Ascending aorta (tissue), 2 donors: ENCODE data around the gene PTPN12. TPM values are rescaled to one million over a fixed set of nuclear protein-coding genes. Genes with fewer than 3 reads are reported as not detected.
A peak's percentile ranks its signal among the peaks of the same experiment; 100 is the strongest.

ENCODE experiments used
- DNase-seq, 2 donors: peaks; one replicate each; pipeline ENCODE4 v3.0.0-alpha.2; 2019; ENCODE audit warnings: low spot score in 2 of 2
- H3K27ac ChIP-seq, 2 donors: fragments of 200-600 bp; sonication (generic); one replicate each; pipeline ENCODE4 v1.5.1; 2016 to 2017; ENCODE audit warnings: mild to moderate bottlenecking in 1 of 2
- H3K27me3 ChIP-seq: fragments of 200-600 bp; sonication (generic); one replicate; pipeline ENCODE4 v1.5.1; 2017
- H3K36me3 ChIP-seq, 2 donors: fragments of 200-600 bp; sonication (generic); one replicate each; pipeline ENCODE4 v1.5.1; 2016
- H3K4me1 ChIP-seq, 2 donors: fragments of 200-600 bp; sonication (generic); one replicate each; pipeline ENCODE4 v1.5.1; 2016 to 2017; ENCODE audit warnings: mild to moderate bottlenecking in 1 of 2
- H3K4me3 ChIP-seq, 2 donors: fragments of 200-600 bp; sonication (generic); one replicate each; pipeline ENCODE4 v1.5.1; 2016 to 2017; ENCODE audit warnings: mild to moderate bottlenecking in 1 of 2
- H3K9me3 ChIP-seq, 2 donors: fragments of 200-600 bp; sonication (generic); one replicate each; pipeline ENCODE4 v1.5.1; 2016
- CTCF ChIP-seq, 3 experiments: fragments of 200-600 bp in 2 of 3; fragments of 450-650 bp in 1 of 3; sonication (generic) in 2 of 3; IDR thresholded peaks; one replicate each; pipeline ENCODE4 v1.5.1; 2016 to 2019; ENCODE audit warnings: antibody characterized with exemption in 3 of 3, mild to moderate bottlenecking in 1 of 3, moderate library complexity in 1 of 3
- intact Hi-C: fragments of 100-400 bp; cut with DNase I; formaldehyde crosslinking; loops from one replicate; pipeline ENCODE4 v1.15.1; 2023
- total RNA-seq: library from RNA; depleted of rRNA; stranded (reverse); fragments of >200 nt; gene quantifications from one replicate; pipeline ENCODE4 v1.1.0, GENCODE V29; 2016

PTPN12 gene
- total RNA-seq, 1 donor from 2014 or later: 57.4 TPM

- DNase-seq: no peak
- peak in 2 of 3 experiments; percentile 20 to 41 for TF ChIP-seq CTCF (IDR thresholded peaks at IDR 0.05)
- H3K27ac ChIP-seq: no peak overlapping the region
- no peaks in the 10 kb centered on the region for H3K4me1 ChIP-seq
- H3K9me3 ChIP-seq: no peaks in the 10 kb centered on the region
- intact Hi-C loops: no loop called here
- no peak overlapping the region for H3K4me3 ChIP-seq
- no peaks in the 10 kb centered on the region for H3K27me3 ChIP-seq
- peaks cover 0 to 20% of the 10 kb centered on the region in 2 donors for H3K36me3 ChIP-seq
Measured at GRCh38 chr7:77657427-77658224, 120.5 kb downstream of the PTPN12 start.

- intact Hi-C loops: no loop called here
- Histone ChIP-seq H3K4me1 (no peaks in the 10 kb centered on the region), H3K36me3 (peaks cover 0 to 20% of the 10 kb centered on the region in 2 donors), H3K4me3 (no peak overlapping the region), H3K9me3 (no peaks in the 10 kb centered on the region), H3K27ac (no peak overlapping the region), H3K27me3 (no peaks in the 10 kb centered on the region)
- TF ChIP-seq CTCF (IDR thresholded peaks at IDR 0.05): no peak
- DNase-seq: no peak
Measured at GRCh38 chr7:77658928-77659327, 121.8 kb downstream of the PTPN12 start.

- no peaks in the 10 kb centered on the region for H3K9me3 ChIP-seq
- DNase-seq: no peak
- no peak for TF ChIP-seq CTCF (IDR thresholded peaks at IDR 0.05)
- H3K4me3 ChIP-seq: no peak overlapping the region
- H3K4me1 ChIP-seq: no peaks in the 10 kb centered on the region
- no peak overlapping the region for H3K27ac ChIP-seq
- peaks cover 0 to 9% of the 10 kb centered on the region in 2 donors for H3K36me3 ChIP-seq
- intact Hi-C loops: no loop called here
- H3K27me3 ChIP-seq: no peaks in the 10 kb centered on the region
Measured at GRCh38 chr7:77661816-77662215, 124.7 kb downstream of the PTPN12 start.

- intact Hi-C loops: no loop called here
- no peaks in the 10 kb centered on the region for H3K9me3 ChIP-seq
- peaks cover 0 to 8% of the 10 kb centered on the region in 2 donors for H3K36me3 ChIP-seq
- no peak for TF ChIP-seq CTCF (IDR thresholded peaks at IDR 0.05)
- H3K4me1 ChIP-seq: no peaks in the 10 kb centered on the region
- no peak for DNase-seq
- no peak overlapping the region for H3K4me3 ChIP-seq
- no peaks in the 10 kb centered on the region for H3K27me3 ChIP-seq
- no peak overlapping the region for H3K27ac ChIP-seq
Measured at GRCh38 chr7:77662869-77663268, 125.8 kb downstream of the PTPN12 start.

- Histone ChIP-seq H3K27me3 (no peaks in the 10 kb centered on the region), H3K4me1 (no peaks in the 10 kb centered on the region), H3K36me3 (peaks cover 0 to 3% of the 10 kb centered on the region in 2 donors), H3K27ac (no peak overlapping the region), H3K9me3 (no peaks in the 10 kb centered on the region), H3K4me3 (no peak overlapping the region)
- DNase-seq: no peak
- intact Hi-C loops: no loop called here
- TF ChIP-seq CTCF (IDR thresholded peaks at IDR 0.05): no peak
Measured at GRCh38 chr7:77664715-77665114, 127.6 kb downstream of the PTPN12 start.
